Measurements from ENCODE around the gene TATDN3. TPM values are rescaled to one million over a fixed set of nuclear protein-coding genes. Genes with fewer than 3 reads are reported as not detected.
A peak's percentile ranks its signal among the peaks of the same experiment; 100 is the strongest.

The TATDN3 gene
- total RNA-seq, 1 experiment from 2014 or later: 17.3 TPM

- H3K27ac ChIP-seq (ENCODE audit: low read depth, low read length, poor library complexity, severe bottlenecking): peak overlapping the region; percentile 81
- TF ChIP-seq EZH2 (IDR thresholded peaks at IDR 0.05; ENCODE audit: borderline replicate concordance, low read depth, low read length, poor library complexity, severe bottlenecking) (no peak), CTCF (conservative IDR thresholded peaks at IDR 0.05; ENCODE audit: low read depth, low read length) (no peak)
- ChIA-PET POLR2A (ENCODE audit: low non-redundant PET) (interaction anchor here (0.6 kb wide), 1 partner anchor 780 kb away, joined by 6 read pairs; no protein-coding TSS in a partner anchor), CTCF (interaction anchor here (0.6 to 1.0 kb wide), 2 partner anchors 42 to 61 kb away, joined by 3 read pairs; no protein-coding TSS in a partner anchor)
- no peaks in the 10 kb centered on the region for H3K9me3 ChIP-seq (ENCODE audit: low read depth, low read length, poor library complexity, severe bottlenecking)
- no peak for DNase-seq (ENCODE audit: low spot score)
- no TSS peak for BruUV-seq (replicated peaks)
- H3K36me3 ChIP-seq (ENCODE audit: insufficient read depth, low read length, poor library complexity, severe bottlenecking): peaks cover 8% of the 10 kb centered on the region
- intact Hi-C loops (cut with micrococcal nuclease; ENCODE audit: unreplicated experiment): loop anchor here (5.0 kb wide), 2 partner anchors 65 to 185 kb away; partner anchors contain the start of genes ATF3 and FLVCR1
- peaks cover 4% of the 10 kb centered on the region for H3K4me1 ChIP-seq (ENCODE audit: insufficient read depth, low read length, poor library complexity, severe bottlenecking)
- peak overlapping the region; percentile 80 for H3K4me3 ChIP-seq (ENCODE audit: low read depth, low read length, poor library complexity, severe bottlenecking)
- H3K27me3 ChIP-seq (replicated peaks; ENCODE audit: insufficient read depth, low read depth, low read length, poor library complexity): no peaks in the 10 kb centered on the region
Measured at GRCh38 chr1:212792396-212792908, 758 bp downstream of the TATDN3 start.

DNA sequence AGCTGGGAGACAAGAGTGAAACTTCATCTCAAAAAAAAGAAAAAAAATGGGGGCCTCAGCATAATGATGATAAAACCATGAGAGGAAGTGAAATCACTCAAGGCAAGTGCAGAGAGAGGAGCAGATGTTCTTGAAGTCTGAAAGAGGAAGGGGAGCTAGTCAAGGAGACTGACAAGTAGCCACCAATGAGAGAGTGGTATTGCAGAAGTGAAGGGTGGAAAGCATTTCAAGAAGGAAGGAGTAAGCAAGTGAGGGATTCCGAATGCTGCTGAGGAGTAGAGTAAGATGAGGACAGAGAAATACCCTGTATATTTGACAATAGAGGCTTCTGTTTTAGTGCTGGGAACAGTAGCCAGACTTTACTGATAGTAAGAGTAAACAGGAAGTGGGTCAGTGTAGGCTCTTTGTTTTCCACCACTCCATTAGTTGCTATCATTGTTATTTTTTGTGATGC, 2.9 kb downstream of the TATDN3 start:
- TF ChIP-seq EZH2 (IDR thresholded peaks at IDR 0.05; ENCODE audit: borderline replicate concordance, low read depth, low read length, poor library complexity, severe bottlenecking): no peak
- no peak for TF ChIP-seq CTCF (conservative IDR thresholded peaks at IDR 0.05; ENCODE audit: low read depth, low read length)
- ChIA-PET CTCF (no interaction called here), POLR2A (ENCODE audit: low non-redundant PET) (no interaction called here)
- BruUV-seq (replicated peaks): no TSS peak
- H3K27ac ChIP-seq (ENCODE audit: low read depth, low read length, poor library complexity, severe bottlenecking): no peak overlapping the region
- DNase-seq (ENCODE audit: low spot score): no peak
- H3K9me3 ChIP-seq (ENCODE audit: low read depth, low read length, poor library complexity, severe bottlenecking): no peaks in the 10 kb centered on the region
- H3K27me3 ChIP-seq (replicated peaks; ENCODE audit: insufficient read depth, low read depth, low read length, poor library complexity): no peaks in the 10 kb centered on the region
- intact Hi-C loops (cut with micrococcal nuclease; ENCODE audit: unreplicated experiment): loop anchor here (5.0 kb wide), 2 partner anchors 63 to 187 kb away; partner anchors contain the start of genes ATF3 and FLVCR1
- peaks cover 8% of the 10 kb centered on the region for H3K36me3 ChIP-seq (ENCODE audit: insufficient read depth, low read length, poor library complexity, severe bottlenecking)
- H3K4me3 ChIP-seq (ENCODE audit: low read depth, low read length, poor library complexity, severe bottlenecking): no peak overlapping the region
- H3K4me1 ChIP-seq (ENCODE audit: insufficient read depth, low read length, poor library complexity, severe bottlenecking): peaks cover 4% of the 10 kb centered on the region

DNA sequence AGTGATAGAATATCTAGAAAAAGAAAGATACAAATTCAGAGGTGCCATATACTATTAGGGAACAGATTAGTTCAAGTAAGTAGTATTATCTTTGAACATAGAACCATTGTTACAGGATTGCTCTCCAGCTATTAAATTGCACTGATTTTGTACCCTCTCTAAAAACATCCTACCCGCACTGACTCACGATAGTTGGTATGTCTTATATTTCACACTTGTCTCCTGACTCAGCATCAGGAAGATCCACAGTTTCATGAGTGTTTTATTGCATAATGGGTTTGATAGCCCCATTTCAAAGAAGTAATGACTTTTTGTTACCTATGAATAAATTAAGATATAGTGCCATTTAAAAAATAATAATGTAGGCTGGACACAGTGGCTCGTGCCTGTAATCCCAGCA, 6.0 kb downstream of the TATDN3 start:
- Histone ChIP-seq H3K27ac (ENCODE audit: low read depth, low read length, poor library complexity, severe bottlenecking) (no peak overlapping the region), H3K9me3 (ENCODE audit: low read depth, low read length, poor library complexity, severe bottlenecking) (no peaks in the 10 kb centered on the region), H3K36me3 (ENCODE audit: insufficient read depth, low read length, poor library complexity, severe bottlenecking) (peaks cover 8% of the 10 kb centered on the region), H3K4me1 (ENCODE audit: insufficient read depth, low read length, poor library complexity, severe bottlenecking) (peaks cover 4% of the 10 kb centered on the region), H3K27me3 (replicated peaks; ENCODE audit: insufficient read depth, low read depth, low read length, poor library complexity) (no peaks in the 10 kb centered on the region), H3K4me3 (ENCODE audit: low read depth, low read length, poor library complexity, severe bottlenecking) (no peak overlapping the region)
- intact Hi-C loops (cut with micrococcal nuclease; ENCODE audit: unreplicated experiment): no loop called here
- POLR2A ChIA-PET (ENCODE audit: low non-redundant PET): no interaction called here
- CTCF ChIA-PET: no interaction called here
- TF ChIP-seq EZH2 (IDR thresholded peaks at IDR 0.05; ENCODE audit: borderline replicate concordance, low read depth, low read length, poor library complexity, severe bottlenecking) (no peak), CTCF (conservative IDR thresholded peaks at IDR 0.05; ENCODE audit: low read depth, low read length) (no peak)
- no peak for DNase-seq (ENCODE audit: low spot score)
- BruUV-seq (replicated peaks): no TSS peak

Measured in A673 (cell line).